ENCODE results near the gene OGDH. TPM values are rescaled to one million over a fixed set of nuclear protein-coding genes. Genes with fewer than 3 reads are reported as not detected.

OGDH gene
- total and polyA plus RNA-seq, 10 of the 15 experiments (the other 5 are each of a cell fraction or from before 2014, with no cell fraction given) = 4.1 to 103 (median 48.4) TPM

DNA sequence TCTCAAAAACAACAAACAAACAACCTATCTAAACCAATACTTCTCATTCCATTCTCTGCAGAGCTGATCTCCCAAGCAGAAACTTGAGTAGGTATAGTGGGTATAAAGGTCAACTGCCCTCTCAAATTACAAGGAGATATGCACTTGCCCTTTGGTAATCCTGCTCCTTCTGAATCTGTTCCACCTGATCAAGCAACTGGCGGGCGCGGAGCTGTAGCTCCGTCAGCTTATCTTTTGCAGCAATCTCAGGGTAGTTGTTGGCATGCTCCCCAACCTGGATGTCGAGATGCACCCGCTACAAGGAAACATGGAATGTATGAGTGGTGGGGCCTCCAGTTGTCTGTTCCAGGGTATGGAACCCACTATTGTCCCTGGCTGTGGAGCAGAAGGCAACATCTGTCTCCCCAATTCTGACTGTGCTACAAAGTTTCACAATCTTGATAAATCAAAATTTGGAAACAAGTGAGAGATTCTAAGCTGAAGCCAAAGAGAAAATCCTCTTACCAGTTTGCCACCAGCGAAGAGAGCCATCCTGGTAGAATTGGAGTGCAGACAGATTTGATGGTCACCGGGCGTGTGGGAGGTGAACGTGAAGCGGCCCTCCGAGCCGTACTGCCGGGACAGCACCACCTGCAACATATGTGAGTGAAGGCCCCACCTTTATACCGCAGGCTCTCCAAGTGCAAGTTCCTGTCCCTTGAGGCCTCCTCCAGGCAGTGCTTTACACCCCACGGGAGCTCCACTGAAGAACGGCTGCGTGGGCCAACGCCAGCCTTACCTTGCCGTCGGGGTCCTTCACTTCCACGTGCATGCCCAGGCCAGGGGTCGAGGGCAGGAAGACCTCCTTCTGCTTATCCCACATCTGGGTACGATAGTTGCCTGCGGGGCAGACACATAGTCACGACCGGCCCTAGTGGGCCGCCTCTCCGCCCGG lies 25.2 kb upstream of the OGDH start:
- TSS peak; percentile 57 for BruUV-seq (replicated peaks)
- peak overlapping the region; percentile 87 for H3K9ac ChIP-seq (ENCODE audit: control insufficient read depth, insufficient read depth, low read length)
- peaks cover 4 to 11% of the 10 kb centered on the region in 2 experiments for H3K36me3 ChIP-seq (ENCODE audit: control insufficient read depth in 2 of 2, insufficient read depth in 2 of 2, low read length in 1 of 2)
- intact Hi-C loops (cut with micrococcal nuclease; ENCODE audit: unreplicated experiment) (loop anchor here (5.0 kb wide), 1 partner anchor 216 kb away; the partner anchor contains the start of gene PPIA), in situ Hi-C loops (cut with MboI) (no loop called here)
- H3K27ac ChIP-seq (ENCODE audit: control insufficient read depth, insufficient read depth) = peak overlapping the region; percentile 86
- DNase-seq (ENCODE audit: low read depth, low spot score) (no peak), ATAC-seq (peak; percentile 69), FAIRE-seq (no peak)
- no peaks in the 10 kb centered on the region for H4K20me1 ChIP-seq (ENCODE audit: control insufficient read depth, insufficient read depth)
- H3K9me3 ChIP-seq (replicated peaks; ENCODE audit: control insufficient read depth, insufficient read depth, low read length) = no peaks in the 10 kb centered on the region
- H3K4me2 ChIP-seq (ENCODE audit: control insufficient read depth, insufficient read depth) = peak overlapping the region; percentile 62
- CTCF ChIA-PET = interaction anchor here (1.0 to 4.0 kb wide), 4 partner anchors 9 to 341 kb away, joined by 4 to 16 read pairs (median 5); no protein-coding TSS in a partner anchor
- peak overlapping the region; percentile 73 for H3K4me3 ChIP-seq
- 21% methylated on average over 30 of the region's 30 CpGs for WGBS (ENCODE audit: insufficient coverage, insufficient replicate concordance, low lambda C conversion rate, missing lambda C conversion rate)
- peaks cover 20% of the 10 kb centered on the region for H3K79me2 ChIP-seq (ENCODE audit: control insufficient read depth, insufficient read depth, low read length)
- POLR2A ChIA-PET = interaction anchor here (0.6 to 3.6 kb wide), 9 partner anchors 9 to 1969 kb away, joined by 4 to 20 read pairs (median 13); partner anchors contain the start of genes DDX56, H2AZ2 and OGDH
- H2AFZ ChIP-seq (ENCODE audit: control insufficient read depth, low read depth, low read length) = peak overlapping the region; percentile 78; the same call in 1 of the 2 replicates
- RAD21 ChIA-PET (ENCODE audit: unreplicated experiment) = interaction anchor here (0.7 to 3.5 kb wide), 4 partner anchors 8 to 419 kb away, joined by 3 to 26 read pairs (median 6); partner anchors contain the start of genes CCM2, DDX56, H2AZ2 and OGDH
- H3K27me3 ChIP-seq (replicated peaks in 1 of 2; ENCODE audit: control insufficient read depth in 2 of 2, insufficient read depth in 2 of 2, low read length in 1 of 2) = no peaks in the 10 kb centered on the region
- SMC1A ChIA-PET (ENCODE audit: uncharacterized antibody, unreplicated experiment) = interaction anchor here (1.0 to 3.4 kb wide), 7 partner anchors 24 to 268 kb away, joined by 3 to 10 read pairs (median 5); partner anchors contain the start of gene H2AZ2
- peaks cover 4% of the 10 kb centered on the region; the same call in 1 of the 2 replicates for H3K4me1 ChIP-seq (ENCODE audit: control insufficient read depth, insufficient read depth, low read length)
- TF ChIP-seq RB1 (IDR thresholded peaks at IDR 0.05; ENCODE audit: borderline replicate concordance) (no peak), ZZZ3 (IDR thresholded peaks at IDR 0.05; ENCODE audit: control insufficient read depth, insufficient read length, low read depth) (no peak), STAT1 (conservative IDR thresholded peaks at IDR 0.05) (no peak), IRF4 (IDR thresholded peaks at IDR 0.05; ENCODE audit: low read depth, low read length) (no peak), JUND (IDR thresholded peaks at IDR 0.05; ENCODE audit: low read depth, low read length) (no peak), SIN3A (IDR thresholded peaks at IDR 0.05; ENCODE audit: low read depth, low read length) (no peak), RUNX3 (IDR thresholded peaks at IDR 0.05; ENCODE audit: low read length) (peak; percentile 30; the same call in 1 of the 2 replicates), TAF1 (IDR thresholded peaks at IDR 0.05; ENCODE audit: borderline replicate concordance, low read depth, low read length) (peak; percentile 33; the same call in 1 of the 2 replicates), IKZF2 (IDR thresholded peaks at IDR 0.05) (peak in 1 of 2 experiments; percentile 18; a peak in 1 of 4 replicates), KAT2A (conservative IDR thresholded peaks at IDR 0.05; ENCODE audit: control insufficient read depth, low read depth, low read length) (no peak), ZNF384 (IDR thresholded peaks at IDR 0.05; ENCODE audit: borderline replicate concordance, low read depth, low read length) (no peak), POLR2A (IDR thresholded peaks at IDR 0.05; ENCODE audit: low read depth, low read length) (no peak; the same call in 1 of the 2 replicates), SMAD5 (IDR thresholded peaks at IDR 0.05; ENCODE audit: low read depth) (no peak)
- TF ChIP-seq, protein P1, sequence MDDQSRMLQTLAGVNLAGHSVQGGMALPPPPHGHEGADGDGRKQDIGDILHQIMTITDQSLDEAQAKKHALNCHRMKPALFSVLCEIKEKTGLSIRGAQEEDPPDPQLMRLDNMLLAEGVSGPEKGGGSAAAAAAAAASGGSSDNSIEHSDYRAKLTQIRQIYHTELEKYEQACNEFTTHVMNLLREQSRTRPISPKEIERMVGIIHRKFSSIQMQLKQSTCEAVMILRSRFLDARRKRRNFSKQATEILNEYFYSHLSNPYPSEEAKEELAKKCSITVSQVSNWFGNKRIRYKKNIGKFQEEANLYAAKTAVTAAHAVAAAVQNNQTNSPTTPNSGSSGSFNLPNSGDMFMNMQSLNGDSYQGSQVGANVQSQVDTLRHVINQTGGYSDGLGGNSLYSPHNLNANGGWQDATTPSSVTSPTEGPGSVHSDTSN (IDR thresholded peaks at IDR 0.05; ENCODE audit: insufficient replicate concordance, low read depth, low read length) = no peak
- TF ChIP-seq, protein P2, sequence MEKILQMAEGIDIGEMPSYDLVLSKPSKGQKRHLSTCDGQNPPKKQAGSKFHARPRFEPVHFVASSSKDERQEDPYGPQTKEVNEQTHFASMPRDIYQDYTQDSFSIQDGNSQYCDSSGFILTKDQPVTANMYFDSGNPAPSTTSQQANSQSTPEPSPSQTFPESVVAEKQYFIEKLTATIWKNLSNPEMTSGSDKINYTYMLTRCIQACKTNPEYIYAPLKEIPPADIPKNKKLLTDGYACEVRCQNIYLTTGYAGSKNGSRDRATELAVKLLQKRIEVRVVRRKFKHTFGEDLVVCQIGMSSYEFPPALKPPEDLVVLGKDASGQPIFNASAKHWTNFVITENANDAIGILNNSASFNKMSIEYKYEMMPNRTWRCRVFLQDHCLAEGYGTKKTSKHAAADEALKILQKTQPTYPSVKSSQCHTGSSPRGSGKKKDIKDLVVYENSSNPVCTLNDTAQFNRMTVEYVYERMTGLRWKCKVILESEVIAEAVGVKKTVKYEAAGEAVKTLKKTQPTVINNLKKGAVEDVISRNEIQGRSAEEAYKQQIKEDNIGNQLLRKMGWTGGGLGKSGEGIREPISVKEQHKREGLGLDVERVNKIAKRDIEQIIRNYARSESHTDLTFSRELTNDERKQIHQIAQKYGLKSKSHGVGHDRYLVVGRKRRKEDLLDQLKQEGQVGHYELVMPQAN (conservative IDR thresholded peaks at IDR 0.05) = no peak
- TF ChIP-seq, protein P3, sequence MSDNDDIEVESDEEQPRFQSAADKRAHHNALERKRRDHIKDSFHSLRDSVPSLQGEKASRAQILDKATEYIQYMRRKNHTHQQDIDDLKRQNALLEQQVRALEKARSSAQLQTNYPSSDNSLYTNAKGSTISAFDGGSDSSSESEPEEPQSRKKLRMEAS (IDR thresholded peaks at IDR 0.05; ENCODE audit: low read depth, low read length) = no peak
- TF ChIP-seq, protein P4, sequence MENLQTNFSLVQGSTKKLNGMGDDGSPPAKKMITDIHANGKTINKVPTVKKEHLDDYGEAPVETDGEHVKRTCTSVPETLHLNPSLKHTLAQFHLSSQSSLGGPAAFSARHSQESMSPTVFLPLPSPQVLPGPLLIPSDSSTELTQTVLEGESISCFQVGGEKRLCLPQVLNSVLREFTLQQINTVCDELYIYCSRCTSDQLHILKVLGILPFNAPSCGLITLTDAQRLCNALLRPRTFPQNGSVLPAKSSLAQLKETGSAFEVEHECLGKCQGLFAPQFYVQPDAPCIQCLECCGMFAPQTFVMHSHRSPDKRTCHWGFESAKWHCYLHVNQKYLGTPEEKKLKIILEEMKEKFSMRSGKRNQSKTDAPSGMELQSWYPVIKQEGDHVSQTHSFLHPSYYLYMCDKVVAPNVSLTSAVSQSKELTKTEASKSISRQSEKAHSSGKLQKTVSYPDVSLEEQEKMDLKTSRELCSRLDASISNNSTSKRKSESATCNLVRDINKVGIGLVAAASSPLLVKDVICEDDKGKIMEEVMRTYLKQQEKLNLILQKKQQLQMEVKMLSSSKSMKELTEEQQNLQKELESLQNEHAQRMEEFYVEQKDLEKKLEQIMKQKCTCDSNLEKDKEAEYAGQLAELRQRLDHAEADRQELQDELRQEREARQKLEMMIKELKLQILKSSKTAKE (IDR thresholded peaks at IDR 0.05; ENCODE audit: low read depth, poor library complexity, severe bottlenecking) = no peak
